Caco-2 (cell line): ENCODE results near the gene BACH2. TPM values are rescaled to one million over a fixed set of nuclear protein-coding genes. Genes with fewer than 3 reads are reported as not detected.

Source experiments
- BruUV-seq: library from RNA; stranded (reverse); fragments of 400-500 nt; replicated peaks from 2 replicates; lab custom pipeline; 2021; lab: Mats Ljungman, UMichigan
- CTCF ChIA-PET: fragments of 300-600 bp; sonication (Branson Sonifier 250); formaldehyde crosslinking; loops from one replicate; lab custom pipeline; 2022; ENCODE audit warnings: antibody characterized with exemption; lab: Charles Lee
- POLR2A ChIA-PET: fragments of 300-600 bp; sonication (Branson Sonifier 250); formaldehyde crosslinking; loops from one replicate; lab custom pipeline; 2022; ENCODE audit warnings: antibody characterized with exemption; lab: Charles Lee
- DNase-seq, 2 experiments: peaks; one replicate each; pipeline versions ENCODE4 v3.0.0 to v3.0.0-alpha.2; 2020 to 2022
- H3K27me3 ChIP-seq: replicated peaks from 2 replicates; pipeline ENCODE4 v1.6.0; 2011; ENCODE audit warnings: low read length; ENCODE audit not compliant: control insufficient read depth, insufficient read depth
- H3K36me3 ChIP-seq: 2 replicates; pipeline ENCODE4 v1.5.1; 2011; ENCODE audit warnings: low read length; ENCODE audit not compliant: control insufficient read depth, insufficient read depth
- H3K4me1 ChIP-seq: fragments of 250-450 bp; sonication (Bioruptor Pico); 2 replicates; pipeline ENCODE4 v1.5.1; 2020; ENCODE audit warnings: mild to moderate bottlenecking
- H3K4me3 ChIP-seq: 2 replicates; pipeline ENCODE4 v1.5.1; 2011; ENCODE audit warnings: low read depth, mild to moderate bottlenecking, control low read depth, low read length
- H3K9me3 ChIP-seq: fragments of 250-450 bp; sonication (Bioruptor Pico); 2 replicates; pipeline ENCODE4 v1.5.1; 2020; ENCODE audit warnings: mild to moderate bottlenecking, moderate library complexity
- H3K27ac Mint-ChIP-seq: one replicate; pipeline ENCODE4 v1.8.0; 2022; ENCODE audit warnings: mixed read lengths; ENCODE audit not compliant: unreplicated experiment
- H3K27me3 Mint-ChIP-seq: one replicate; pipeline ENCODE4 v1.8.0; 2022; ENCODE audit warnings: mixed read lengths; ENCODE audit not compliant: insufficient read depth, unreplicated experiment
- H3K36me3 Mint-ChIP-seq: one replicate; pipeline ENCODE4 v1.8.0; 2022; ENCODE audit warnings: mild to moderate bottlenecking, mixed read lengths; ENCODE audit not compliant: insufficient read depth, unreplicated experiment
- H3K4me1 Mint-ChIP-seq: one replicate; pipeline ENCODE4 v1.8.0; 2022; ENCODE audit warnings: low read depth, mixed read lengths; ENCODE audit not compliant: unreplicated experiment
- H3K4me3 Mint-ChIP-seq: one replicate; pipeline ENCODE4 v1.8.0; 2022; ENCODE audit warnings: mild to moderate bottlenecking, moderate library complexity, mixed read lengths; ENCODE audit not compliant: unreplicated experiment
- H3K9me3 Mint-ChIP-seq: one replicate; pipeline ENCODE4 v1.8.0; 2022; ENCODE audit warnings: mixed read lengths; ENCODE audit not compliant: unreplicated experiment
- CTCF ChIP-seq, 2 experiments: fragments of 200-600 bp in 1 of 2; IDR thresholded peaks; 1 replicate in 1 of 2; 2 replicates in 1 of 2; pipeline versions ENCODE4 v1.5.1 to v1.8.0; 2011 to 2022; ENCODE audit warnings: antibody characterized with exemption in 1 of 2, control low read depth in 1 of 2, inconsistent platforms in 1 of 2, low read depth in 1 of 2, low read length in 1 of 2, mild to moderate bottlenecking in 1 of 2, moderate library complexity in 1 of 2; ENCODE audit not compliant: insufficient read depth in 1 of 2, severe bottlenecking in 1 of 2, unreplicated experiment in 1 of 2
- intact Hi-C: fragments of 100-400 bp; cut with micrococcal nuclease; formaldehyde crosslinking; loops from one replicate; pipeline ENCODE4 v1.10.0; 2022; ENCODE audit not compliant: unreplicated experiment
- total RNA-seq: library from RNA; stranded (reverse); gene quantifications from 2 replicates; pipeline ENCODE4 v1.2.3, GENCODE V29; 2022

The BACH2 gene
- total RNA-seq, 1 experiment from 2014 or later: 0.43 TPM

- no peaks in the 10 kb centered on the region for H3K9me3 Mint-ChIP-seq
- H3K27ac Mint-ChIP-seq: no peak overlapping the region
- no TSS peak for BruUV-seq
- H3K4me1 Mint-ChIP-seq: no peaks in the 10 kb centered on the region
- TF ChIP-seq CTCF (IDR thresholded peaks at IDR 0.05; ENCODE audit: insufficient read depth in 1 of 2, low read depth in 1 of 2, low read length in 1 of 2, severe bottlenecking in 1 of 2, unreplicated experiment in 1 of 2): no peak
- intact Hi-C loops: no loop called here
- ChIA-PET POLR2A (no interaction called here), CTCF (no interaction called here)
- no peaks in the 10 kb centered on the region for H3K36me3 Mint-ChIP-seq
- no peaks in the 10 kb centered on the region for H3K9me3 ChIP-seq
- H3K27me3 ChIP-seq: no peaks in the 10 kb centered on the region
- no peaks in the 10 kb centered on the region for H3K4me1 ChIP-seq
- no peaks in the 10 kb centered on the region for H3K36me3 ChIP-seq
- no peak for DNase-seq
- H3K4me3 Mint-ChIP-seq: no peak overlapping the region
- no peak overlapping the region for H3K4me3 ChIP-seq
- peaks cover 15% of the 10 kb centered on the region for H3K27me3 Mint-ChIP-seq
Observed at GRCh38 chr6:89997456-89998445, 298.9 kb downstream of the BACH2 start.

GRCh38 chr6:89993411-89993810 lies 303.2 kb downstream of the BACH2 start:
- Mint-ChIP-seq H3K27ac (no peak overlapping the region), H3K9me3 (no peaks in the 10 kb centered on the region), H3K4me3 (no peak overlapping the region), H3K27me3 (peaks cover 32% of the 10 kb centered on the region), H3K4me1 (no peaks in the 10 kb centered on the region), H3K36me3 (no peaks in the 10 kb centered on the region)
- Histone ChIP-seq H3K4me3 (no peak overlapping the region), H3K36me3 (no peaks in the 10 kb centered on the region), H3K27me3 (no peaks in the 10 kb centered on the region), H3K4me1 (no peaks in the 10 kb centered on the region), H3K9me3 (no peaks in the 10 kb centered on the region)
- intact Hi-C loops: no loop called here
- ChIA-PET POLR2A (no interaction called here), CTCF (no interaction called here)
- BruUV-seq: no TSS peak
- TF ChIP-seq CTCF (IDR thresholded peaks at IDR 0.05; ENCODE audit: insufficient read depth in 1 of 2, low read depth in 1 of 2, low read length in 1 of 2, severe bottlenecking in 1 of 2, unreplicated experiment in 1 of 2): no peak
- DNase-seq: no peak

- ChIA-PET POLR2A (no interaction called here), CTCF (no interaction called here)
- no peaks in the 10 kb centered on the region for H3K9me3 ChIP-seq
- no peak for DNase-seq
- Mint-ChIP-seq H3K36me3 (no peaks in the 10 kb centered on the region), H3K27ac (no peak overlapping the region), H3K27me3 (peaks cover 33% of the 10 kb centered on the region), H3K9me3 (no peaks in the 10 kb centered on the region), H3K4me1 (no peaks in the 10 kb centered on the region), H3K4me3 (no peak overlapping the region)
- H3K36me3 ChIP-seq: no peaks in the 10 kb centered on the region
- no TSS peak for BruUV-seq
- no peaks in the 10 kb centered on the region for H3K27me3 ChIP-seq
- TF ChIP-seq CTCF (IDR thresholded peaks at IDR 0.05; ENCODE audit: insufficient read depth in 1 of 2, low read depth in 1 of 2, low read length in 1 of 2, severe bottlenecking in 1 of 2, unreplicated experiment in 1 of 2): no peak
- H3K4me1 ChIP-seq: no peaks in the 10 kb centered on the region
- intact Hi-C loops: no loop called here
- H3K4me3 ChIP-seq: no peak overlapping the region
Observed at GRCh38 chr6:89992818-89993217, 303.8 kb downstream of the BACH2 start.
